Ecto neural progenitor cell (in vitro differentiated cells): ENCODE data around the gene MAFG.

Experiments
- DNase-seq: peaks from one replicate; pipeline ENCODE4 v3.0.0-alpha.2; 2018; ENCODE audit warnings: low spot score

Gene MAFG

DNA sequence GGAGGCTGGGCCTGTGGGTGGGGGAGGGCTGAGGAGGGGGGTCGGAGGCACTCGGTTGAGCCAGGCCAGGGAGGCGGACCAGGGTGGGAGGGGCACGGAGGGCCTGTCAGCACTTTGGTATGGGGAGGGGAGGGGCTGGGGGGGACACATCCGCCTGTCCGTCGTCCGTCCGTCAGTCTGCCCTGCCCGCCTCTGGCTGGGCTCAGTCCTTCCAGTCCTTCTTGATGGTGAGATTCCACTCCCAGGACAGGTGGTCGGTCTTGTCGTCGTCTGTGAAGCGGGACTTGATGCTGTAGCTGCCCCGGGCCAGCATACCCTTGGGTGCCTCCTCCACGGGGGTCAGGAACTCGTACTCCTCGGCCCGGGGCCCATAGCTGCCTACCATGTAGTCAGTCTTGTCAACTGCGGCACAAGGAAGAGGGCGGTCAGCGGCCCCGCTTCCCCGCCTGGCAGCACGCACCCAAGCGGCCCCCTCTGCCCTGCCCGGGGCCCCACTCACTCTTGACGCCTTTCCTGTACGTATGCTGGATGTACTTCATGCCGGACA lies 58.8 kb downstream of the MAFG start:
- DNase-seq: no peak
